ENCODE data around the gene RGL2.

GRCh38 chr6:33333666-33334065, 34.9 kb upstream of the RGL2 start:
- TF ChIP-seq EP300 (IDR thresholded peaks at IDR 0.05) (no peak), POLR2A (IDR thresholded peaks at IDR 0.05) (no peak), CTCF (IDR thresholded peaks at IDR 0.05) (no peak)

Measured in tibial nerve (tissue), 4 donors.